ENCODE measurements around the gene TEDC1. TPM values are rescaled to one million over a fixed set of nuclear protein-coding genes. Genes with fewer than 3 reads are reported as not detected.
A peak's percentile ranks its signal among the peaks of the same experiment; 100 is the strongest.

TEDC1 gene
- total RNA-seq, 2 donors from 2014 or later = 3.5 to 3.9 TPM

GRCh38 chr14:105487449-105487985, 3.5 kb upstream of the TEDC1 start:
- H3K36me3 ChIP-seq = no peaks in the 10 kb centered on the region
- H3K27ac ChIP-seq = peak overlapping the region; percentile 95 to 98
- TF ChIP-seq CTCF (IDR thresholded peaks at IDR 0.05) = no peak
- no peaks in the 10 kb centered on the region for H3K27me3 ChIP-seq
- DNase-seq (ENCODE audit: low spot score) = peak; percentile 65
- peaks cover 0 to 90% of the 10 kb centered on the region in 2 donors for H3K4me1 ChIP-seq
- peak overlapping the region; percentile 62 to 69 for H3K4me3 ChIP-seq
- no peaks in the 10 kb centered on the region for H3K9me3 ChIP-seq

- peak; percentile 62 for DNase-seq (ENCODE audit: low spot score)
- no peaks in the 10 kb centered on the region for H3K9me3 ChIP-seq
- peak overlapping the region; percentile 95 to 98 for H3K27ac ChIP-seq
- no peaks in the 10 kb centered on the region for H3K36me3 ChIP-seq
- no peak for TF ChIP-seq CTCF (IDR thresholded peaks at IDR 0.05)
- peak overlapping the region; percentile 62 to 69 for H3K4me3 ChIP-seq
- H3K4me1 ChIP-seq = peaks cover 0 to 83% of the 10 kb centered on the region in 2 donors
- no peaks in the 10 kb centered on the region for H3K27me3 ChIP-seq
These were observed 2.9 kb upstream of the TEDC1 start for GRCh38 chr14:105487986-105488777.

GRCh38 chr14:105488781-105489541, 2.1 kb upstream of the TEDC1 start:
- Histone ChIP-seq H3K9me3 (no peaks in the 10 kb centered on the region), H3K4me1 (peaks cover 0 to 75% of the 10 kb centered on the region in 2 donors), H3K4me3 (peak overlapping the region; percentile 62 to 69), H3K27ac (peak overlapping the region; percentile 95 to 98), H3K27me3 (no peaks in the 10 kb centered on the region), H3K36me3 (no peaks in the 10 kb centered on the region)
- TF ChIP-seq CTCF (IDR thresholded peaks at IDR 0.05) = no peak
- DNase-seq (ENCODE audit: low spot score) = peak; percentile 65

- TF ChIP-seq CTCF (IDR thresholded peaks at IDR 0.05) = peak; percentile 47 to 74
- Histone ChIP-seq H3K36me3 (no peaks in the 10 kb centered on the region), H3K4me1 (peaks cover 0 to 68% of the 10 kb centered on the region in 2 donors), H3K4me3 (peak overlapping the region; percentile 50 to 69), H3K27me3 (no peaks in the 10 kb centered on the region), H3K9me3 (no peaks in the 10 kb centered on the region), H3K27ac (peak overlapping the region; percentile 95 to 98)
- DNase-seq (ENCODE audit: low spot score) = peak; percentile 89
These were observed 1.3 kb upstream of the TEDC1 start for GRCh38 chr14:105489542-105490266.

GRCh38 chr14:105490267-105490571, 827 bp upstream of the TEDC1 start:
- Histone ChIP-seq H3K4me1 (peaks cover 0 to 63% of the 10 kb centered on the region in 2 donors), H3K36me3 (no peaks in the 10 kb centered on the region), H3K27me3 (no peaks in the 10 kb centered on the region), H3K4me3 (peak overlapping the region; percentile 50 to 69), H3K9me3 (no peaks in the 10 kb centered on the region), H3K27ac (peak overlapping the region; percentile 95 to 98)
- DNase-seq (ENCODE audit: low spot score) = no peak
- no peak for TF ChIP-seq CTCF (IDR thresholded peaks at IDR 0.05)

Measured in right atrium auricular region (tissue), 2 donors.